Esophagus muscularis mucosa (tissue), 4 donors: ENCODE data around the gene KIF17.

Experiments
- CTCF ChIP-seq, 3 experiments: fragments of 200-600 bp in 2 of 3; fragments of 450-650 bp in 1 of 3; sonication (generic) in 2 of 3; IDR thresholded peaks; one replicate each; pipeline ENCODE4 v1.5.1; 2017 to 2019; ENCODE audit warnings: antibody characterized with exemption in 3 of 3, mild to moderate bottlenecking in 2 of 3, moderate library complexity in 1 of 3
- EP300 ChIP-seq: sonication (generic); formaldehyde crosslinking; IDR thresholded peaks from one replicate; pipeline ENCODE4 v1.6.1; 2017; ENCODE audit warnings: antibody characterized with exemption
- POLR2A ChIP-seq: fragments of 450-650 bp; IDR thresholded peaks from one replicate; pipeline ENCODE4 v1.6.1; 2017; ENCODE audit warnings: antibody characterized with exemption, moderate library complexity, mild to moderate bottlenecking, low read depth
- POLR2AphosphoS5 ChIP-seq, 2 donors: sonication (generic); formaldehyde crosslinking; IDR thresholded peaks; one replicate each; pipeline ENCODE4 v1.6.1; 2017; ENCODE audit warnings: antibody characterized with exemption in 2 of 2

DNA sequence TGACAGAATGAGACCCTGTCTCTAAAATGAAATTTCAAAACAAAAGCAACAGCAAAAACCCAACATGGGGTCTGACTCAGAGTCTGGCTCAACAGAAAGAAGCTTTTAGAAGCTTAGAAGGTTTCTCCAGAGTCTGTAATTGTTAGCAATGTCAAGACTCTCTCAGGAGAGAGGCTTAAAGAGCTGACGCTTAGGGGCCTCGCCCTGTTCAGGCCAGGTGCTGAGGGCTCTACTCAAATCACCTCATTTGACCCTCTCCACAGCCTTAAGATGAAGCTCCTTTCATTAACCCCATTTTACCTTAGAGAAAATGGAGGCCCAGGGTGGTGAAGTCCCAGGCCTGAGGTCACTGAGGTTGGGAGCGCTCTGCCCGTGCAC lies 5.3 kb upstream of the KIF17 start:
- TF ChIP-seq POLR2A (no peak), CTCF (IDR thresholded peaks at IDR 0.05) (no peak), POLR2AphosphoS5 (IDR thresholded peaks at IDR 0.05) (no peak), EP300 (no peak)
